HG03159 (cell line): Measurements from ENCODE around the gene RAB40AL.

Experiments
- ATAC-seq: cut with Tn5 transposase; IDR thresholded peaks from one replicate; pipeline ENCODE4 v1.9.1; 2021; ENCODE audit warnings: mild to moderate bottlenecking, moderate library complexity; ENCODE audit not compliant: unreplicated experiment

The RAB40AL gene

GRCh38 chrX:102979536-102979935, 42.5 kb downstream of the RAB40AL start:
- no peak for ATAC-seq

GRCh38 chrX:102983205-102983604, 46.1 kb downstream of the RAB40AL start:
- no peak for ATAC-seq

GRCh38 chrX:102985192-102985591, 48.1 kb downstream of the RAB40AL start:
- ATAC-seq = no peak
